Measurements from ENCODE around the gene PRSS22.

Gene PRSS22

GRCh38 chr16:2811703-2812471, 46.1 kb downstream of the PRSS22 start:
- no peak for DNase-seq

- DNase-seq, result no peak
Observed at GRCh38 chr16:2810651-2811050, 47.3 kb downstream of the PRSS22 start.

GRCh38 chr16:2809149-2809760, 48.7 kb downstream of the PRSS22 start:
- DNase-seq, result no peak

- no peak for DNase-seq
Observed at GRCh38 chr16:2808181-2808580, 49.8 kb downstream of the PRSS22 start.

- DNase-seq, result no peak
Observed at GRCh38 chr16:2806286-2806685, 51.7 kb downstream of the PRSS22 start.

GRCh38 chr16:2804728-2805127, 53.2 kb downstream of the PRSS22 start:
- DNase-seq, result no peak

- DNase-seq, result no peak
Observed at GRCh38 chr16:2803545-2804195, 54.3 kb downstream of the PRSS22 start.

Data from retina (tissue), 1 donor.